ENCODE data around the gene IGSF3.

Gene IGSF3

DNA sequence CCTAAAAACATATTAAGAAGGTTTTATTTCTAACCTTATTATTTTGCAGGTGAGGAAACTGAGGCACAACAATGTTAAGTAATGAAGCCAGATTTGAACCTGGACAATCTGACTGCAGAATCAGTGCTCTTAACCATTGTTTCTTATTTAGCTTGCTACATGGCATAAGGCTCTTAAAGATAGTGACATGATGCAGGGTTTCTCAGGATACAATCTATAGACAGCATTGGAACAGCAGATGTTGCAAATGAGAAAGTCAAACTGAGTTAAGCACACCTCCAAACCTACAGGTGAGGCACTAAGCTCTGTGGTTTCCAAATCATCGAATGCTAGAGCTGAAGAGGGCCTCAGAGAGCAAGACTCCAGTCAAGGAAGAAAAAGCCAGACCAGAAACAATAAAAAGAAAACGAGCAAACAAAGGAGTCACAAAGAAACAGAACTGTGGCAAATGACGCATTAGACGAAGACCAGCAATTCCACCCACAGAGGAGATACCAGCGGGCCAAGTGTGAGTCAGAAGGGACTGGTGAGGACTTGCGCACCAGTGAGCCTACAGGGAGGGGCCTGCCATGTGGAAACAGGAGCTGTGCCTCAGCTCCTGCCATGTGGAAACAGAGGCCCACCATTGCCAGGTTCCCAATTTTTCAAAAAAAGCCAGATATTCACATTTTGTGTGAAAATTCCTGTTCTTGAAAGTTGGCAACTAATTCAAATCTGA is 111.1 kb downstream of the IGSF3 start:
- Mint-ChIP-seq H3K36me3 (ENCODE audit: low read depth) (peaks cover 30% of the 10 kb centered on the region), H3K4me3 (peak overlapping the region; percentile 51), H3K9me3 (no peaks in the 10 kb centered on the region), H3K27ac (peak overlapping the region; percentile 81), H3K27me3 (ENCODE audit: low read depth) (no peaks in the 10 kb centered on the region), H3K4me1 (ENCODE audit: low read depth) (peaks cover 66% of the 10 kb centered on the region)
- DNase-seq (ENCODE audit: low spot score): peak; percentile 88

DNA sequence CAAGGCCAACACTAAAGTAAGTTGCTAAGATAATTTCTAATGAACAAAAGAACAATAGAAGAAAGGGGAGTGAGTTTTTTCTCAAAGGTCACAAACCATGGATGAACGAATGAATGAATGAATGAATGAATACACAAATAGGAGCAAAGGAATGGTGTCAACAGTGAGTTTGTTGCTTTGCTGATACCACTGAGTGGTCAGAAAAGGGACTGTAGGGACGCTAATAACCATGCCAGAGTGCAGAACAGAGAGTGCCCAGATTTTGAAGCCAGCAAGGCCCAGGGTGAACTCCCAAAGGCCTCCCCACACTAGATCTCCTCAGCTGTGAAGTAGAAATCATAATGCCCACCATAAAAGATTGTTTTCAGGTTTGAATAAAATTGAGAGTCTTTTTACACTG is 112.6 kb downstream of the IGSF3 start:
- H3K27ac Mint-ChIP-seq: peak overlapping the region; percentile 8

GRCh38 chr1:116553386-116554115 is 114.0 kb downstream of the IGSF3 start:
- Mint-ChIP-seq H3K4me3 (no peak overlapping the region), H3K36me3 (ENCODE audit: low read depth) (peaks cover 28% of the 10 kb centered on the region), H3K27me3 (ENCODE audit: low read depth) (no peaks in the 10 kb centered on the region), H3K9me3 (no peaks in the 10 kb centered on the region), H3K4me1 (ENCODE audit: low read depth) (peaks cover 62% of the 10 kb centered on the region), H3K27ac (no peak overlapping the region)
- DNase-seq (ENCODE audit: low spot score): no peak

More for the DNA sequence above, 112.6 kb downstream of the IGSF3 start:
- peaks cover 66% of the 10 kb centered on the region for H3K4me1 Mint-ChIP-seq (ENCODE audit: low read depth)
- H3K27me3 Mint-ChIP-seq (ENCODE audit: low read depth): no peaks in the 10 kb centered on the region
- no peaks in the 10 kb centered on the region for H3K9me3 Mint-ChIP-seq
- no peak for DNase-seq (ENCODE audit: low spot score)
- H3K4me3 Mint-ChIP-seq: no peak overlapping the region
- peaks cover 29% of the 10 kb centered on the region for H3K36me3 Mint-ChIP-seq (ENCODE audit: low read depth)

GRCh38 chr1:116546354-116546977 is 121.1 kb downstream of the IGSF3 start:
- peaks cover 59% of the 10 kb centered on the region for H3K4me1 Mint-ChIP-seq (ENCODE audit: low read depth)
- H3K4me3 Mint-ChIP-seq: no peak overlapping the region
- H3K9me3 Mint-ChIP-seq: no peaks in the 10 kb centered on the region
- H3K27ac Mint-ChIP-seq: peak overlapping the region; percentile 32
- no peaks in the 10 kb centered on the region for H3K27me3 Mint-ChIP-seq (ENCODE audit: low read depth)
- peaks cover 60% of the 10 kb centered on the region for H3K36me3 Mint-ChIP-seq (ENCODE audit: low read depth)
- DNase-seq (ENCODE audit: low spot score): no peak

GRCh38 chr1:116545359-116545705 is 122.2 kb downstream of the IGSF3 start:
- peak overlapping the region; percentile 42 for H3K4me3 Mint-ChIP-seq
- no peaks in the 10 kb centered on the region for H3K27me3 Mint-ChIP-seq (ENCODE audit: low read depth)
- H3K9me3 Mint-ChIP-seq: no peaks in the 10 kb centered on the region
- H3K36me3 Mint-ChIP-seq (ENCODE audit: low read depth): peaks cover 61% of the 10 kb centered on the region
- no peak for DNase-seq (ENCODE audit: low spot score)
- peak overlapping the region; percentile 89 for H3K27ac Mint-ChIP-seq
- peaks cover 56% of the 10 kb centered on the region for H3K4me1 Mint-ChIP-seq (ENCODE audit: low read depth)

DNA sequence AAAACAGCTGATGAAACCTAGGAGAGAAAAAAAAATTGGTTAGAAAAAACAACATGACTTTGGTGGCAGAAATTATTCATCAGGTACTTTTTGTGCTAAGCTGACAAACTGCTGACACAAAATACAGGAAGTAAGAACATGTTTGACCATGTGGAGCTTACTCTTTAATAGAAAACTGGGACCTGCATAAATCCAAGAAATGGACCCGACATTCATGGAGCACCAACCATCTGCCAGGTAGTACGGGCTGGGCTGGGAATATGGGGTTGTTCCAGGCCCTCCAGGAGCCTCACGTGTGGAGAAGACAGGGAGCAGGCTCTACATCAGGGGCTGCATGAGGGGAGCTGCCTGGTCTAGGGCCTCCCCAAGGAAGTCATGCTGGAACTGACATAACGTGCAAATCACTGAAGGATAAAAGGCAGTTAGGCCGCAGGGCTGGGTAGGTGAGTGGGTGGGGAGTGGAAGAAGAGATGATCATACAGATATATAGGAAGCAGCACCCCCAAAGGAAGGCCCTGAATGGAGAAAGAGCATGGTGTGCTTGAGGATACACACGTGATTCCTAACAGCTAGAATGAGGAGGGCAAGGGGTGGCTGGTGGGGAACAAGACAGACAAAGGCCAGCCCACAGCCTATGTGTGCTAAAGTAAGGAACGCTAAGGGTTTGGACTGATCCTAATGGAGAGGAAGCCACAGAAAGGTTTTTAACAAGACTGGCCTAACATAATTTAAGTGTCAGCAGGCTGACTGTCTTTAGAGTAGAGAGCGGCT is 122.8 kb downstream of the IGSF3 start:
- Mint-ChIP-seq H3K27ac (peak overlapping the region; percentile 89), H3K4me3 (peak overlapping the region; percentile 42), H3K36me3 (ENCODE audit: low read depth) (peaks cover 64% of the 10 kb centered on the region), H3K9me3 (no peaks in the 10 kb centered on the region), H3K4me1 (ENCODE audit: low read depth) (peaks cover 59% of the 10 kb centered on the region), H3K27me3 (ENCODE audit: low read depth) (no peaks in the 10 kb centered on the region)
- DNase-seq (ENCODE audit: low spot score): peak; percentile 30

GRCh38 chr1:116540088-116540487 is 127.4 kb downstream of the IGSF3 start:
- H3K36me3 Mint-ChIP-seq (ENCODE audit: low read depth): peaks cover 78% of the 10 kb centered on the region
- no peaks in the 10 kb centered on the region for H3K27me3 Mint-ChIP-seq (ENCODE audit: low read depth)
- H3K4me3 Mint-ChIP-seq: peak overlapping the region; percentile 50
- peak overlapping the region; percentile 74 for H3K27ac Mint-ChIP-seq
- DNase-seq (ENCODE audit: low spot score): no peak
- no peaks in the 10 kb centered on the region for H3K9me3 Mint-ChIP-seq
- H3K4me1 Mint-ChIP-seq (ENCODE audit: low read depth): peaks cover 60% of the 10 kb centered on the region

GRCh38 chr1:116538544-116538943 is 129.0 kb downstream of the IGSF3 start:
- Mint-ChIP-seq H3K36me3 (ENCODE audit: low read depth) (peaks cover 78% of the 10 kb centered on the region), H3K27me3 (ENCODE audit: low read depth) (no peaks in the 10 kb centered on the region), H3K4me3 (peak overlapping the region; percentile 1), H3K9me3 (no peaks in the 10 kb centered on the region), H3K27ac (peak overlapping the region; percentile 56), H3K4me1 (ENCODE audit: low read depth) (peaks cover 53% of the 10 kb centered on the region)
- peak; percentile 59 for DNase-seq (ENCODE audit: low spot score)

DNA sequence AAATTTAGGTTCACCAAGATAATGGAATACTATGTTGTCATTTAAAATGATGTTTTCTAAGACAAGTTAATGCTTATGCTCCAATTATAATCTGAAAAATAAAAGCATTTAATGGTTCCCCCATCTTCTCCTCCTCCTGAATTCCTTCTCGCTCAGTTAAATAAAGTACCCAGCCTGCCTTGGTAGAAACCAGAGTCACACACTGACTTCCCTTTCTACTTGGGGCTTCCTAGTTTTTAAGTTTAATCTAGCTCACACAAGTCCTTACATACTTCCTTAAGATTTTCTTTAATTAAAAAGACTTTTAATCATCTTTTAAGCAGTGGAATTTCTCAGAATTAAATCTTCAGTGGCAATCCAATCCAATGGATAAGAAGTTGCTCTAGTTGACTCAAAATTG is 129.6 kb downstream of the IGSF3 start:
- peaks cover 51% of the 10 kb centered on the region for H3K4me1 Mint-ChIP-seq (ENCODE audit: low read depth)
- H3K27ac Mint-ChIP-seq: no peak overlapping the region
- H3K9me3 Mint-ChIP-seq: no peaks in the 10 kb centered on the region
- H3K36me3 Mint-ChIP-seq (ENCODE audit: low read depth): peaks cover 77% of the 10 kb centered on the region
- no peaks in the 10 kb centered on the region for H3K27me3 Mint-ChIP-seq (ENCODE audit: low read depth)
- H3K4me3 Mint-ChIP-seq: no peak overlapping the region
- DNase-seq (ENCODE audit: low spot score): no peak

DNA sequence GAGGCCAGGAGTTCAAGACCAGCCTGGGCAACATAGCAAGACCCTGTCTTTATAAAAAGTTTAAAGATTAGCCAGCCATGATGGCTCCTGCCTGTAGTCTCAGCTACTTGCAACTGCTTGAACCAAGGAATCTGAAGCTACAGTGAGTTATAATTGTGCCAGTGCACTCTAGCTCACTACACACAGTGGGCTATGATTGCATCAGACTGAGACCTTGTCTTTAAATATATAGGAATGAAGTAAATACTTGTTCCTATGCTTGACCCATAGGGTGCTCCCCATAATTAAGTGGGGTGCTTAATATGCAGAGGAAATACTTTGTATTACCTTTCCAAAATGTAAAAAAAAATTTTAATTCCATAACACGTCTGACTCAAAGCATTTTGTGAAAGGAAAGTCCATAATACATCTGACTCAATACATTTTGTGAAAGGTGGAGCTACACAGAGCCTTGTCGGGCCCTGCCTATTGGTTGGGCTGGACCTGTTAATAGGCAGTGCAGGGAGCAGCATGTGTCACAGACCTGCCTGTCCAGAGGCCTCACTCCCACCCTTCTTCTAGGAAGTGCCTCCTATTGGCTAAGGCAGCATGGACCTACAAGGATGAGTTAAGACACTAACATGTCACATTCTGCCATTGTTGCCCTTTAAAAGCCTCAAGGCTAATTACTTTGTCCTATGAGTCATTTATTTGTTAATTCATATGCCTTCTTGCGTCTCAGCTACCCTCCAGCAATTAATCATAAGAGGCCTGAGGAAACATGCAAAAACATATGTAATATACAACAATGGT is 130.3 kb downstream of the IGSF3 start:
- H3K4me3 Mint-ChIP-seq: no peak overlapping the region
- H3K9me3 Mint-ChIP-seq: no peaks in the 10 kb centered on the region
- H3K36me3 Mint-ChIP-seq (ENCODE audit: low read depth): peaks cover 72% of the 10 kb centered on the region
- no peak for DNase-seq (ENCODE audit: low spot score)
- no peak overlapping the region for H3K27ac Mint-ChIP-seq
- H3K4me1 Mint-ChIP-seq (ENCODE audit: low read depth): peaks cover 50% of the 10 kb centered on the region
- no peaks in the 10 kb centered on the region for H3K27me3 Mint-ChIP-seq (ENCODE audit: low read depth)

DNA sequence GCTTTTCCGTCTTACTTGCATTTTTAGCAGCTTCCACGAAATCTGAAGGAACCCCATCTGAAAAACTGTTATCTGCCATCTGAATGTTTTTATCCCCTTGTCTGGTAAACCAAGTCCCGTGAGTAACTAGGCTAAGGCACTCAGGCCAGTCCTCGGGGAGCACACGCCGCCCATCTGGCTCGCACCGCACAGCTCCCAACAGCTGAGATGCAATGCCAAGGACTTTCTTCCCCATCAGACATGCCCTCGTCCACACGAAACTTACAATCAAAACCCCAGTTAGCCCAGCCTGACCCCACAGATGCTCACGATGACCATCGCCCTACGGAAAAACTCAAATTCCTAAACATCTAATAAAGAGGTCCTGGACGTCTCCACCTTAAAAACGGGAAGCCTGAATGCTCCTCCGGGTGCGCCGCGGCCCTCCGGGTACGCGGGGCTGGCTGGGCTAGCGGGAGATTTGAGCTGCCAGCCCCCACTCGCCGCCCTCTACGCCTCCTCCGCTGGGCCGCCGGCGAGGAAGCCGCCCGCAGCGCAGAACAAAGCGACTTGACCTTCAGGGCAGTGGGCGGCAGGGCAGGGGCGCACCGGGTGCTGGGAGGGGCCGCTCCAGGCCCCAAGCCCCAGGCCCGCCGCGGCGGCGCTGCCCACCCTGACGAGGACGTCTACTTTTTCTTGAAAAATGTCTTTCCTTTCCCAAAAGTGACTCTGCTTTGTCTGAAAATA is 133.4 kb downstream of the IGSF3 start:
- H3K27me3 Mint-ChIP-seq (ENCODE audit: low read depth): no peaks in the 10 kb centered on the region

GRCh38 chr1:116533429-116533820 is 134.1 kb downstream of the IGSF3 start:
- H3K27me3 Mint-ChIP-seq (ENCODE audit: low read depth): no peaks in the 10 kb centered on the region
- no peak overlapping the region for H3K4me3 Mint-ChIP-seq
- H3K4me1 Mint-ChIP-seq (ENCODE audit: low read depth): peaks cover 31% of the 10 kb centered on the region
- H3K36me3 Mint-ChIP-seq (ENCODE audit: low read depth): peaks cover 70% of the 10 kb centered on the region
- DNase-seq (ENCODE audit: low spot score): no peak
- H3K9me3 Mint-ChIP-seq: peaks cover 8% of the 10 kb centered on the region
- no peak overlapping the region for H3K27ac Mint-ChIP-seq

More for the DNA sequence above, 133.4 kb downstream of the IGSF3 start:
- Mint-ChIP-seq H3K4me3 (no peak overlapping the region), H3K27ac (no peak overlapping the region), H3K36me3 (ENCODE audit: low read depth) (peaks cover 70% of the 10 kb centered on the region), H3K4me1 (ENCODE audit: low read depth) (peaks cover 35% of the 10 kb centered on the region), H3K9me3 (peaks cover under 1% of the 10 kb centered on the region)
- no peak for DNase-seq (ENCODE audit: low spot score)
